NCI-H510A (cell line): ENCODE measurements around the gene RCSD1.

Source experiments
- DNase-seq: peaks from one replicate; lab custom pipeline; 2025; lab: John Stamatoyannopoulos, UW

RCSD1 gene

DNA sequence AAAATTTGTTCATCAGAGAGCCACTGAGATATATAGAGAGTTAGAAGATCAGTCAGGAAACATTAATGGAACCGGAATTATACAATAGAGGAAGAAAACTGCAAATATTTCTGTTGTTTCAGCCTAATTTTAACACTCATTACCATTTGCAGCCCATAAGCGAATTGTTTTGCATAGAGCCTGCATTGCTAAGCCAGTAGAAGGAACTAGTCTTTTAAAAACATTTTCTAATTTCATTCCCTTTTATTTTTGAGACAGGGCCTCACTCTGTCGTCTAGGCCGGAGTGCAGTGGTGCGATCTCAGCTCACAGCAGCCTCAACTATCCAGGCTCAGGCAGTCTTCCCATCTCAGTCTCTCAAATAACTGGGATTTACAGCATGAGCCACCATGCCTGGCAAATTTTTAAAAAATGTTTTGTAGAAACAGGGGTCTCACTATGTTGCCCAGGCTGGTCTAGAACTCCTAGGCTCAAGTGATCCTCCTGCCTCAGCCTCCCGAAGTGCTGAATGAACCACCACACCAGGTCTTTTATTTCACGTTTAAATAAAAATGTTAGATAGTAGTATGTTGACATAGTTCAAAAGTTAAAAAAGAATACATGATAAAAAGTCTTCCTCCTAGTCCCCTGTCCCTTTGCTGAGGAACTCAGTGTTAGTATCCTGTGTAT is 117.1 kb downstream of the RCSD1 start:
- no peak for DNase-seq

DNA sequence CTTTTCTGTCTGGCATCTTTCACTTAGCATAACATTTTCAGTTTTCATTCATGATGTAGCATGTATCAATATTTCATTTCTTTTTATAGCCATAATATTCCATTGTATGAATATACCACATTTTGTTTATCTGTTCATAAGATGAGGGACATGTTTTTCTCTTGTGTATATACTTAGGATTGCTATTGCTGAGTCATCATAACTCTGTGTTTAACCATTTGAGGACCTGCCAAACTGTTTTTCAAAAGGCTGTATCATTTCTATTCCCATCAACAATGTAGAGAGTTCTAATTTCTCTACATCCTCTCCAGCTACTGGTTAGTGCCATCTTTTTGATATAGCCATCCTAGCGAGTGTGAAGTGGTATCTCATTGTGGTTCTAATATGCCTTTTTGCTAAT is 118.0 kb downstream of the RCSD1 start:
- no peak for DNase-seq

DNA sequence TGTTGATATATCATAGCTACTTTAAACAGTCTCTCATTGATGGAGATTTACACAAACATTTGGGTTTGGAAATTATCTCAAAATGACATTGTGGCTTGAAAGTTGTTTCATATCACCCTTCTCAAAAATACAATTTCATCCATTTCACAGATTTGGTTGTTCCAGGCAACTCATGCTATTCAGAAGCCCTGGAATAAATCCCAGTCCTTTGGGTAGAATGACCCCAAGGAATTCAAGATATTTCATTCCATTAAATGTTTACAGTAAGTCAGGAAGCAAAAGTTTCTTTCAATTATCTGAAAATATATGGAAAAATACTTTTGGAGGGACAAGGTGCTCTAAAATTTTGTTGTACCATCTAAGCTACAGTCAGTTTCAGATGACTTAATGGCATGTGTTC is 118.9 kb downstream of the RCSD1 start:
- DNase-seq = no peak

DNA sequence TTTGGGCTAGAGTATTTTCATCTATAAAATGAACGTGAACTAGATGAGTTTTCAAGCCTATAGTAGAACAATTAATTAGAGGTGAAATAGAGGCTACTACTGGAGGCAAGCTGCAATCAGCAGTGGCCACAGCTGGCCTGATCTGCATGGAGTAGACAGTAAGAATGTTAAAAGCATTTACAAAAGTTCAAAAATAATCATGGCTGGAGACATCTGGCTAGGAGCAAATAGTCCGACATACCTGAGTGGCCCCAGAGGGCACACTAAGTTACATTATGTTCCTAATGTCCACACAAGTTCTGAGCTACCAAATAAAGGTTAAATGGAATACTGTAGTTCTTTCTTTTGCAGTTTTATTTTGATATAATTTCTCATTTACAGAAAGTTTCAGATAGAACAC is 119.7 kb downstream of the RCSD1 start:
- no peak for DNase-seq

DNA sequence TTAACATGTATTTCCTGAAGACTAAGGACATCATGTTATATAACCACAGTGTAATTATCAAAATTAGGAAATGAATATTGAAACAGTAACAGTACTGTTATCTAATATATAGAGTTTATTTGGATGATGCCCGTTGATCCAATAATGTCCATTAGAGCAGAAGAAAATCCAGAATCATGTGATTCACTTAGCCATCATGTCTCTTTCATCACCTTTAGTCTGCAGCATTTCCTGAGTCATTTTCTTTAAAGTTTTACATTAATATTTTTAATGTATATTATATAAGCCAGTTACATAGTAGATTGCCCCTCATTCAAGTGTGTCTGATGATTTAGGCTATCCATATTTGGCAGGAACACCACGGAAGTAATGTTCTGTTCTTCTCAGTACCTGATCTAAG is 120.6 kb downstream of the RCSD1 start:
- DNase-seq = no peak

DNA sequence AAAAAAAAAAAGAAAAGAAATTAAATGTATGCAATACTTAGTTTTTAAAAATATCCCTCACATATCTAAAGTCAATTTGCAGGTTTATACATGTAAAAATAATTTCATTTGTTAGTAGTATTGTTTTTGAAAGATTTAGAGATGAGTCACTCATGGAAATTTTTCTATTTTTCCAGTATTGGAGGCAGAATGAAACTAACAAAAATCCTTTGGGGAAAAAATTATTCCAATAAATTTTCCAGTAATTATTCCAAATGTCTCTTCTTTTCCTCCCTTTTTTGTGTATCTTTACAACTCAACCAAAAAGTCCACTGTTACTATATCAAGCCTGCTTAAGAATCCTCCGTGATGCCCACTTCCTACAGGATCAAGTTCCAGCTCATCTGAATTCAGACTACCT is 121.6 kb downstream of the RCSD1 start:
- DNase-seq = no peak

DNA sequence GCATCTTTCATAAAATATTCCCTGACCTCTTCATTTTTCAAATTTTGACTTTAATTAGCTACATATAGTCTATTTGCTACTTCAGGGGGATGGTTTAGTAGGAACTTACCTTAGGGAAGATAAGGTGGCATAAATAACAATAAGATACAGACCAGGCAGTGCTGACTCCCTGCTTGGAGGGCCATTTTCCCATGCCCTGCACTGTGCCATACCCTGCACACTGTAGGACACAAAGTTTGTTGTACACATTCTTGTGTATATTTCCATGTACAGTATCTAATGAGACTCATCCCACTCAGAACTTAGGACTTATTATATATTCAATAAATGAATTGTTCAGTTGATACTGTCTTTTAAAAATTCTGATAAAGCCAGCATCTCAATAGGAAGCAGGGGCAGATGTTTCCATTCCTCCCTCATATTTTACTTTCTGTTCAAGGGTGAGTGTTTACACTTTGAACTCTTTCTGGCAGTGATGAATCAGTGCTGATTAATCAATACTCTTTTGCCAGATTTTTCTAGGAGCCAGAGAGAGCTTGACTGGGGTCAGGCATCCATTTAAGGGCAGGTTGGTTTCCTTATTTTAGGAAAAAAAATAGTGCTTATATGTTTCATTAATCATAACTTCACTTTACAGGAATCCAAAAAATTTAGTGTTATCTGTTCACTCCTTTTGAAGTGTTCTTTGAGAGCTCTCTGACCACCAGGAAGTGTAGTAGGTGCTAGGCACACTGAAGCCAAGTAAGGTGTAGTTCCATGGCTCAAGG is 122.4 kb downstream of the RCSD1 start:
- DNase-seq = no peak

DNA sequence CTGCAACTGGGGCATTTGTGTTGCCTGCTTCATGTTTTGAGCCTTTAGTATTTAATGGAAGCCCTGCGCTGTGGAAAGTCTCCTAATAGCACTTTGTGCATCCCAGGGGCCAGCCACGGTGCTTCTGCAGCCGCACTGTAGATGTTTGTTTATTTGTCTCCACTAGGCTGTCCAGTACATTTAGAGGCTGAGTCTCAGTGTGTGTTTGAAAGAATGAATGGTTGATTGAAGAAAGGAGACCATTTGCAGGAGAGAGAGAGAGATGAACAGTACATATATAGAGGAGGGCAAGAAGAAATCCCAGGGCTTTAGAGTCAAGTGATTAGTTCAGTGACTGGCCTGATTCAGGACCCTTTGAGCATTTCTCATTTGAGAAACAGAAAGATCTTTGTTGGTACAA is 125.6 kb downstream of the RCSD1 start:
- DNase-seq = no peak
